ENCODE data around the gene EXT2. TPM values are rescaled to one million over a fixed set of nuclear protein-coding genes. Genes with fewer than 3 reads are reported as not detected.

The EXT2 gene
- total RNA-seq, 1 donor from 2014 or later: 75.0 TPM

DNA sequence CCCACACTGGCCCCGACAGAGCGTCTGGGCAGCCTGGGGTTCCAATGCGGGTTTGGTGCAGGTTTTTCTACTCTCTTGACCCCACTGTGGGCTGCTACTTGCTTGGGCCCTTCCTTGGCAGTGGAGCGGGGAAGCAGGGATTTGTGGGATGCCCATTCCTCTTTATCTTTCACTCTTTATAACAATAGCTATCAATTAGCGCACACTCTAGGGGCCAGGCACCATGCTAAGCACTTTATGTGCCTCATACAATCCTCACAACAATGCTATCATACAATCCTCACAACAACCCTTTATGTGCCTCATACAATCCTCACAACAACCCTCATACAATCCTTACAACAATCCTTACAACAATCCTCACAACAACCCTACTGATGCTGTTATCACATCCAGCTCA lies 16.7 kb upstream of the EXT2 start:
- Mint-ChIP-seq H3K36me3 (peaks cover 29% of the 10 kb centered on the region), H3K27ac (no peak overlapping the region), H3K27me3 (ENCODE audit: low read depth) (no peaks in the 10 kb centered on the region), H3K4me1 (peaks cover 1% of the 10 kb centered on the region), H3K9me3 (no peaks in the 10 kb centered on the region), H3K4me3 (no peak overlapping the region)
- TF ChIP-seq, protein P1, sequence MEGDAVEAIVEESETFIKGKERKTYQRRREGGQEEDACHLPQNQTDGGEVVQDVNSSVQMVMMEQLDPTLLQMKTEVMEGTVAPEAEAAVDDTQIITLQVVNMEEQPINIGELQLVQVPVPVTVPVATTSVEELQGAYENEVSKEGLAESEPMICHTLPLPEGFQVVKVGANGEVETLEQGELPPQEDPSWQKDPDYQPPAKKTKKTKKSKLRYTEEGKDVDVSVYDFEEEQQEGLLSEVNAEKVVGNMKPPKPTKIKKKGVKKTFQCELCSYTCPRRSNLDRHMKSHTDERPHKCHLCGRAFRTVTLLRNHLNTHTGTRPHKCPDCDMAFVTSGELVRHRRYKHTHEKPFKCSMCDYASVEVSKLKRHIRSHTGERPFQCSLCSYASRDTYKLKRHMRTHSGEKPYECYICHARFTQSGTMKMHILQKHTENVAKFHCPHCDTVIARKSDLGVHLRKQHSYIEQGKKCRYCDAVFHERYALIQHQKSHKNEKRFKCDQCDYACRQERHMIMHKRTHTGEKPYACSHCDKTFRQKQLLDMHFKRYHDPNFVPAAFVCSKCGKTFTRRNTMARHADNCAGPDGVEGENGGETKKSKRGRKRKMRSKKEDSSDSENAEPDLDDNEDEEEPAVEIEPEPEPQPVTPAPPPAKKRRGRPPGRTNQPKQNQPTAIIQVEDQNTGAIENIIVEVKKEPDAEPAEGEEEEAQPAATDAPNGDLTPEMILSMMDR (IDR thresholded peaks at IDR 0.05; ENCODE audit: unreplicated experiment): no peak
- no peak for DNase-seq (ENCODE audit: low spot score in 2 of 2, unreplicated experiment in 2 of 2)

DNA sequence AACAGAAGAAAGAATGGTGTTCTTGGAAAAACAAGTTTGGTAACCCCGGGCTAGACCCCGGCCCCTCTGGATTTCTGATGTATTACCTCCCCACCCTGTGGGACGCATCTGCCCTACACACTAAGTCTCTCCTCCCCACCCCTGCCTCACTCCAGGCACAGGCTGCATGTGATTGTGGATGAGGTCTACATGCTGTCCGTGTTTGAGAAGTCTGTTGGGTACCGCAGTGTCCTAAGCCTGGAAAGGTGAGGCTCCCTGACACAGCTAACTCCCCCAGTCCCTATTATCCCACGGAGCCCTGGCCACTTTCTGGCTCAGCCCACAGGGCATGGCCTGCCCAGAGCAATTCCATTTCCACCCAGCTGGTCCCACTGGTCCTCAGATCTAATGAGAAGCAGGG lies 16.1 kb upstream of the EXT2 start:
- Mint-ChIP-seq H3K9me3 (no peaks in the 10 kb centered on the region), H3K27ac (no peak overlapping the region), H3K36me3 (peaks cover 35% of the 10 kb centered on the region), H3K27me3 (ENCODE audit: low read depth) (no peaks in the 10 kb centered on the region), H3K4me1 (peaks cover 6% of the 10 kb centered on the region), H3K4me3 (no peak overlapping the region)
- TF ChIP-seq, protein P1 (IDR thresholded peaks at IDR 0.05; ENCODE audit: unreplicated experiment): no peak
- DNase-seq (ENCODE audit: low spot score in 2 of 2, unreplicated experiment in 2 of 2): no peak

DNA sequence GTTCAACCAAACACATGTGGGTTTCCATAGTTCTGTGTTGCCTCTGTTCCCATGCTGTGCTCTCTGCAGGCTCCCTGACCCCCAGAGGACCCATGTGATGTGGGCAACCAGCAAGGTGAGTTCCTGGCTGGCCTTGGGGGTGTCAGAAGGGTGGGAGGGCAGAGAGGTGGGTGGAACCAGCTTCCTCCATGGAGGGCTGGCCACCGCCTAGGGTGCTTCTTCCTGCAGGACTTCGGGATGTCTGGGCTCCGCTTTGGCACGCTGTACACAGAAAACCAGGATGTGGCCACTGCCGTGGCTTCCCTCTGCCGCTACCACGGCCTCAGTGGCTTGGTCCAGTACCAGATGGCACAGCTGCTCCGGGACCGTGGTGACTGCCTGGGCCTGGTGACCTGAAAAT lies 14.5 kb upstream of the EXT2 start:
- Mint-ChIP-seq H3K4me1 (peaks cover 6% of the 10 kb centered on the region), H3K4me3 (no peak overlapping the region), H3K27ac (no peak overlapping the region), H3K9me3 (peaks cover 6% of the 10 kb centered on the region), H3K27me3 (ENCODE audit: low read depth) (no peaks in the 10 kb centered on the region), H3K36me3 (peaks cover 33% of the 10 kb centered on the region)
- no peak for DNase-seq (ENCODE audit: low spot score in 2 of 2, unreplicated experiment in 2 of 2)
- TF ChIP-seq, protein P1 (IDR thresholded peaks at IDR 0.05; ENCODE audit: unreplicated experiment): no peak

DNA sequence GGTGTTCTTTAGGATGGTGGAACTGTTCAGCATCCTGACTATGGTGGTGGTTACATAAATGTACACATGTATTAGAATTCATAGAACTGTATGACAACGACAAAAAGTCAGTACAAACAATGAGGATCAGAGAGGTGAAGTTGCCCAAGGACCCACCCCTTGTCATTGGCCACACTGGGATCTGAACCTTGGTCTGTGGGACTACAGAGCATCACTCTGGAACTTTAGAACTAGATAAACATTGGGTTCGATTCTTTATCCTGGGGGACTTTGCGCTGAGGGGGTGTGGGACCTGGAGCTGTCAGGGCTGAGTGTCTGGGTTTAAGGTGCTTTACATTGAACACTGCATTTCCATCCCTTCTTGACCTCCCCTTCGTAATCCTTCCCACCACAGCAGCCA lies 12.8 kb upstream of the EXT2 start:
- H3K27me3 Mint-ChIP-seq (ENCODE audit: low read depth): no peaks in the 10 kb centered on the region
- H3K4me1 Mint-ChIP-seq: peaks cover 8% of the 10 kb centered on the region
- H3K4me3 Mint-ChIP-seq: no peak overlapping the region
- H3K9me3 Mint-ChIP-seq: peaks cover 9% of the 10 kb centered on the region
- TF ChIP-seq, protein P1 (IDR thresholded peaks at IDR 0.05; ENCODE audit: unreplicated experiment): no peak
- H3K27ac Mint-ChIP-seq: no peak overlapping the region
- DNase-seq (ENCODE audit: low spot score in 2 of 2, unreplicated experiment in 2 of 2): no peak
- peaks cover 36% of the 10 kb centered on the region for H3K36me3 Mint-ChIP-seq

DNA sequence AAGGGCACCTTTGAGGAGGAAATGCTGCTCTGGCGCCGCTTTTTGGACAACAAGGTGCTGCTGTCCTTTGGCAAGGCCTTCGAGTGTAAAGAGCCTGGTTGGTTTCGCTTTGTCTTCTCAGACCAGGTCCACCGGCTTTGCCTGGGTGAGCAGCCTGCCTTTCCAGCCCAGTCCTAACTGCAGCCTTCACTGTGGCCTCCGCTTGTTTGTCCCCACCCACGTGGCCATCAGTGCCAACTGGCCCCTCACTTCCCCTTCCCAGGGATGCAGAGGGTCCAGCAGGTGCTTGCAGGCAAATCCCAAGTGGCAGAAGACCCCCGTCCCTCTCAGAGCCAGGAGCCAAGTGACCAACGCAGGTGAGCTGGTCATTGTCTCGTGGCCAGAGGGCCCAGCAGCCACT lies 12.0 kb upstream of the EXT2 start:
- H3K27ac Mint-ChIP-seq: no peak overlapping the region
- peaks cover 8% of the 10 kb centered on the region for H3K4me1 Mint-ChIP-seq
- TF ChIP-seq, protein P1 (IDR thresholded peaks at IDR 0.05; ENCODE audit: unreplicated experiment): no peak
- H3K36me3 Mint-ChIP-seq: peaks cover 38% of the 10 kb centered on the region
- no peak overlapping the region for H3K4me3 Mint-ChIP-seq
- H3K9me3 Mint-ChIP-seq: peaks cover 10% of the 10 kb centered on the region
- H3K27me3 Mint-ChIP-seq (ENCODE audit: low read depth): no peaks in the 10 kb centered on the region
- no peak for DNase-seq (ENCODE audit: low spot score in 2 of 2, unreplicated experiment in 2 of 2)

DNA sequence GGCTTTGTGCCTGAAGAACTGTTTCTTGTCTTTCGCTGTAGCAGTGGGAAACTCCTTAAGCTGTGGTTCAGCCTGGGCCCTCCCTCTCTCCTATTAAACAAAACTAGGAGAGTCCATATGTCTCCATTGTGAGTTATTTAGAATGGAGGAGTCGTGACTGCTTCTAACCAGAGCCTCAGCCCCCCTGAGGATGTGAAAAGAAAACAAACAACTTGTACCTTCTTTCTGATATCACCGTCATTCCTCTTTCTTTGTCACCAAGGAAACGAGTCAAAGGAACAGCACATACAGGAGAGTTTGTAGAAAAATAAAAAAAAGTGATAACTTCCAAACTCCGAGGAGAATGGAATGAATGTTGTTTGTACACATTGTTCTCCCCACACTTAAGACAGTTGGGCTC lies 11.6 kb upstream of the EXT2 start:
- TF ChIP-seq, protein P1 (IDR thresholded peaks at IDR 0.05; ENCODE audit: unreplicated experiment): no peak
- Mint-ChIP-seq H3K27ac (peak overlapping the region; percentile 74), H3K36me3 (peaks cover 43% of the 10 kb centered on the region), H3K4me1 (peaks cover 8% of the 10 kb centered on the region), H3K9me3 (peaks cover 15% of the 10 kb centered on the region), H3K27me3 (ENCODE audit: low read depth) (no peaks in the 10 kb centered on the region), H3K4me3 (no peak overlapping the region)
- no peak for DNase-seq (ENCODE audit: low spot score in 2 of 2, unreplicated experiment in 2 of 2)
